GM19099 (cell line): ENCODE data around the gene TOX3.

ENCODE experiments used
- POLR2A ChIP-seq: IDR thresholded peaks from 3 replicates; pipeline ENCODE4 v1.6.1; 2011; ENCODE audit warnings: low read depth; ENCODE audit not compliant: insufficient read length; ENCODE audit errors: extremely low read depth

TOX3 gene

DNA sequence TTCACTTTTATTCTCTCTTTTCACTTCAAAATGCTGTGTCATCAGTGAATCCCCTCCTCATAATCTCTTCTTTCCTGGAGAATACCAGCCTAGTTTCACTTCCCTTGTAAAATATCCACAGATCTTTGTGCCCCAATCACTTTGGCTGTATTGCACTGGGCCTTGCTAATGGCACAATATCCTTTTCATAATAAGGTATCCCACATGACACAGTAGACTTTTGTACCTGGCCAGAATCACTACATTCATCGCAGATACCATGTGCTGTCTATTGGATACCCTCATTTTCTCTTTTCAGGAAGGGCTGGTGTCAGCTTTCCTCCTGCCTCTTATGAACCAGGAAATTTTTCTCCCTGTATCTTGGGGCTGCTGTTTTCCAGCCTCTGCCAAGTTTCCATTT, 25.7 kb upstream of the TOX3 start:
- no peak for TF ChIP-seq POLR2A

DNA sequence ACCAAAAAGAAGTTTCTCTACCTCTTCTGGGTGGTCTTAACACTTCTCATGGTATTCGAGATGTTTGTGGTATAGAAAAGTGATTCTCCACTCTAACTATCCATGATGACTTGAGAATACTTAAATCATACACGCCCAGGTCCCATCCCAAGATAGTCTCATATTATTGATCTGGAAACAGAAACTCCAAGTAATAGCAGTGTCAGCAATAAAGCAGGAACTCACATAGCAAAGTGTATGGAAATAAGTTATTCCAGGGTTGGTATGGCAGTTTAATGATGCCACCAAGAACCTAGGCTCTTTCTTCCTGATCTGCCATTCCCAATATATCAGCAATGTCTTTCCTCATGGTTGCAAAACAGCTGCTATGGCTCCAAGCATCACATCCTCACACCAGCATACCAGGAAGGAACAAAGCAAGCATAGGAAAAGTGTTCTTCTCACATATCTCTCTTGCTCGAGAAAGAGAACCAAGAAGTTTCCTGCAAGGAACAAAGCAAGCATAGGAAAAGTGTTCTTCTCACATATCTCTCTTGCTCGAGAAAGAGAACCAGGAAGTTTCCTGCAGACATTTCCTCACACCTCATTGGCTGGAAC, 23.6 kb upstream of the TOX3 start:
- TF ChIP-seq POLR2A = no peak

DNA sequence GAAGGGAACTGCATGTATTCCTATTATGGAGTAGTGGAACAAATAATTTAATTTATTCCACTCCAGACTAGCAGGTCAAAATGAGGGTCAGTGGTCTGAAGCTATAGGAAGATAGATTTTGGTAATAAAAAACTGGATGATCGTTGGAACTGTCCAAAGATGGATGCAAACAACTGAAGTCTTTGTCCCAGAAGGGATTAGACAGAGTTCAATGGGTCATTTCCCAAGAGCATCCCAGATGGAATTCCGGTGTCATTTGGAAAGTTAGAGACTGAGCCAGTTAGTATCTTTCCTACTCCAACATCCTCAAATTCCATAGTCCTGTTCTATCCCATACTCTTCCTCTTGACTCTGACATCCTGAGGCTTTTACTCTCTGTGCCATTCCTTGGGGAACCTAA, 22.8 kb upstream of the TOX3 start:
- TF ChIP-seq POLR2A = no peak

- no peak for TF ChIP-seq POLR2A
These were observed 22.2 kb upstream of the TOX3 start for GRCh38 chr16:52568983-52569690.

DNA sequence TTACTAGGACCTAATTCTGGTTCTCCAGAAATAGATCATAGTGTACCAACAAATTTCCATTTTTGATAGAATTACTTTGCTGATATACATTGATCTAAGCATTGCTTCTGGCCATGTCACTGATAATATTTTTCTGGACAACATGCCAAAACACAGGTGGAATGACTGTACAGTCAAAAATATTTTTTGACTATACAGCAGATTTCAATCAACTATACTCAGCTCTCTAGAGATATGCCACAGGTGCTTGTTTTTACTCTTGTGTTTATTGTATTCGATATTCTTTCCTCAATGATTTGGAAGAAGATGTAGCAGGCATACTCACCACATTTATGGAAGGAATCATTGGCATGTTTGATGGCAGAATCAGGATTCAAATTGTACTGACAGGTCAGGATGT, 21.6 kb upstream of the TOX3 start:
- TF ChIP-seq POLR2A = no peak

GRCh38 chr16:52567193-52567592, 20.2 kb upstream of the TOX3 start:
- no peak for TF ChIP-seq POLR2A

- no peak for TF ChIP-seq POLR2A
These were observed 17.0 kb upstream of the TOX3 start for GRCh38 chr16:52563767-52564611.

DNA sequence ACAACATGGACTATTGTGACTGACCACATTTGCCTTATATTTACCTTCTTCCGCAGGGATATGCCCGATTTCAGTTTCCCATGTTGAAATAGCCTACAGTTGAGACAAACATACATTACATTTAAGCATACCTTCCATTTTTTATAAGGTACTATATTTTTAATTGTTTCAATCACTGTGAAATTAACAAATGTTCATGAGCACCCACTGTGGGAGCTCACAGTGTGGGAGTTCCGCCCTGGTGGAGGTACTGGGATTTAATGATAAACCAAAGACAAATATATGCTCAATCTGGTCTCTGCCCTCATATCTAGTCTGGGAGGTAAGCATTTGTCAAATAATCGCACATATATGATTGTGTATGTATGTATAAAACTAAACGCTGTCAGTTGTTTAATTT, 15.8 kb upstream of the TOX3 start:
- no peak for TF ChIP-seq POLR2A

DNA sequence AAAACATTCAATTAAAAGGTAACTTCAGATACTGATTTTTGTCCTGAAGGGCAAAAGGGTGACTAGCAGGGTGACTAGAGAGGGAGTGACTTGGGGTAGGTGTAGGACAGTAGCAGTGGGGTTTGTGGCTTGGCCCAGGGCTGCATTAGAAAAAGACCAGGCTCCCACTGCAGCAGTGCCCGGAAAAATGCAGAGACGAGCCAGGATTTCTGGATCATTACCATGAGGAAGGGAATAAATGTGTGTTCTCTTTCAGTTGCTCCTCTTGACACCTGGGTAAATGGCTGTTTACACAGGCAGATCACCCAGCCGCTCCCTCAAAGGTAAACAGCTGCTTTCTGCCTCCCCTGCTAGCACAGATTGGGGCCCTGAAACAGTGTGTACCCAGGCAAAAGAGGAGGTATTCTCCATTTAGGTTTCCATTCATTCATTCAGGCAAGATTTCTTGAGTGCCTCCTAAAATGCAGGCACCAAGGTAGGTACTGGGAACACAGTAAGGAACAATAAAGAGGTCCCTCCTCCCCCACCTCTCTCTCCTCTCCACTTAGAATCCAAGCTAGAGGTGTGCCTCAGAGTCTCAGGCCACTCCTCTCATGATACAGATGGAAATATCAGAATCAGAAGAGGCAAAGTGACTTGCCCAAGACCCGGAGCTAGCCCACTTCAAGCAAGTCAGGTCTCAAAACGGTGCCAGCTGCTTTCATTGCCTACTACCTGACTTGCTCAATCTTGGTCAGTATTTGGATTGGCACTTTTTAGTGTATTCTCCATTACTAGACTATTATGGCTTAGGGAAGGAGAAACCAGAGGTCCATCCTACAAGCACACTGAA, 15.2 kb upstream of the TOX3 start:
- TF ChIP-seq POLR2A = no peak

DNA sequence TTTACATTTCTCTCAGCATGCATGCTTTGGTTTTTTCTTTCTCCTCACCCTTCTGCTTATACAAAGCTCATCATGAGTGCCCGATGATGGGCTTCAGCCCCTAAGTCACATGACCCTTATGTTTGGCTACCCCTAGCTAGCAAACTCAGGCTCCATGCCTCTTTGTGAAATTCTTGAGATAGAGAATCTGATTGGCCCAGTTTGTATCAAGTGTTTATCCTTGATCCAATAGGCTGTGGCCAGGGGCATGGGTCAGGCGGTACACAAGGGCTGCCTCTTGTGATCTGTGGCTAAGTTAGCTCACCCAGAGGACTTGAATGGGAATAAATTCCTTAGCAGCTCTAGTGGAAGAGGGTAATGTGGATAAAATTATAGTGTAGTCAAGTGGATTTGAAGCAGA, 11.5 kb upstream of the TOX3 start:
- TF ChIP-seq POLR2A = no peak

GRCh38 chr16:52557236-52557635, 10.3 kb upstream of the TOX3 start:
- no peak for TF ChIP-seq POLR2A

DNA sequence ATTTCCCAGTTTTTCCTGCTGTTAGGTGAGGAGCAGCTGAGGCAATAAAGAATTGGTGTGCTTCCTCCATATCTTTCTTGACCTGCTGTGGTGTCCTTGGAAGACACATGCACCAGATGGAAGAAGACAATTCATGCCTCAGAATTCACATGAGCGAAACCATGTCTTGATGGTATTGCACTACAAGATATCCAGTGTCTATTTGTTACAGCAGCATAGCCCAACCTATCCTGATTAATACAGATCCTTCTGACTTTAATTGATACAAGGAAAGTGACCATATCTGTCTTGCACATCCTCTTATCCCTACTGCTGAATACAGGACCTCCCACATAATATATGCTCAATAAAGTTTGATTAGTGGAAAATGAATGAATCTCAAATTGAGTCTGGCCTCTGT, 9.1 kb upstream of the TOX3 start:
- TF ChIP-seq POLR2A = no peak

DNA sequence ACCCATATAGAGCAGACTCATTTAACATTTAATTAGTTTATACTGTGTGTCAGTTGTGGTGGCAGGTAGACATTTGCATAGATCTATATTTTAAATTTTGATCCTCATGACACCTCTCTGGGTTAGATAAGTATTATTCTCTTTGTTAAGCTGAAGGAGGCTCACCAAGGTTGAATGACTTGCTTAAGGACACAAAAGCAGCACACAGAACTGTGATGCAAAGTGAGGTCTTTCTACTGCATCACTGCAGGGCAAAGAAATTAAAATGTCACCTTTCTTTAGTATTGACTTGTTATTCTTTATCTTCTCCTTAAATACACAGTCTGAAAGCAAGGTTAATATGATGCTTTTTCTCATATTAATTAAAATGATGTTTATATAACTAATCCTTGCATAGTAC, 8.6 kb upstream of the TOX3 start:
- no peak for TF ChIP-seq POLR2A

DNA sequence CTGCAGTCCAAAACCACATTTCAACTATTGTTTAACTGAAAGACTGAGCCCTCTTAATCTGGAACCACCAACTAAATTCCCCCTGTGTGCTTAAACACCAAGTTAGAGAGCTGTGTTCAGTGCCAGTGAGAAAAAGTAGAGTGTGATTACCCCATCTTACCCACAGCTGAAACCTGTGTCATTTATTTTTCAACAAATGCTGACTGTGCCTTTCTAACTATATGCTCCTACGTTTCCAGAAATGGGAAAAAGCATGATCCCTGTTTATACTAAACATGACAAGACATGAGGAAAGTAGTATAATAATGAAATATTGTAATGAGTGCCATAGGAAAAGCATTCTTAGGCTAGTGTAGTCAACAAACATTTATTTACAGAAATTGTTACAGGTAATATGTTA, 7.4 kb upstream of the TOX3 start:
- no peak for TF ChIP-seq POLR2A

DNA sequence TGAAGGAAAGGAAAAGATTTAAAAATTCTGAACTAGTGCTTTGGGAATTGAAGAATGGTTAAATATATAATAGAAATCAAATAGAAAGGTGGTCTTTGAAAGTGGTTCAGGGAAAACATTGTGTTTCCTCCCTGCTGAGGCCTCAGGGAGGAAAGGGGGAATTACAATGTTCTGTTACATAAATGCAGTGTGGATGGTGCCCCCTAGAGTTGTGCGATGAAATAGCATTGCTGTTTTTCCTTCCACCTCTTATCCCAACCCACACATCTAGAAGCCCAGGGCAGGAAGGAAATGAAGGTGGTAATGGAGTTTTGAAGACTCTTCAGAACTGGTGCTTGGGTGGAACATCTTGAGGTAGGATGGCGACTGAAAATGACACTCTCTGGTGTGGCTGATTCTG, 6.4 kb upstream of the TOX3 start:
- no peak for TF ChIP-seq POLR2A
